Fibroblast of the conjunctiva (primary cell): Measurements from ENCODE around the gene FNDC11.

ENCODE experiments used
- DNase-seq: peaks from one replicate; pipeline ENCODE4 v3.0.0-alpha.2; 2010; ENCODE audit warnings: low read depth

Gene FNDC11

DNA sequence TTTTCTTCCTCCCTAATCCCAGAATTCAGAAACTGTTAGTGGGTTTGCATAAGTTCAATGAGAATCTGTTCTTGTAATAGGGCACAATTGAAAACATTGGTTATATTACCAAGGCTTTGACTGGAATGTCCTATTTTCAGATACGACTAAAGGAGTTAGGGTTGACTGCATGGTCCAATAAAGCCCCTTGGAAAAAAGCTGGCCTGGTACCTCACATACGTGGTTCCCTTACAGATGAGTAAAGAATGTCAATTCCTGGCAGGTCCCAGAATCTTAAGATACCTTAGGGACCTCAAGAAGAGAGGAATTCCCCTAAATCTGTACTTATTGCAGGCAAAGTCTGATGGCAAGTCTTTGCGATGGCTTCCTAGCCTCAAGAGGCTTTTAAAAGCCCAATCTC is 28.8 kb upstream of the FNDC11 start:
- DNase-seq = no peak

DNA sequence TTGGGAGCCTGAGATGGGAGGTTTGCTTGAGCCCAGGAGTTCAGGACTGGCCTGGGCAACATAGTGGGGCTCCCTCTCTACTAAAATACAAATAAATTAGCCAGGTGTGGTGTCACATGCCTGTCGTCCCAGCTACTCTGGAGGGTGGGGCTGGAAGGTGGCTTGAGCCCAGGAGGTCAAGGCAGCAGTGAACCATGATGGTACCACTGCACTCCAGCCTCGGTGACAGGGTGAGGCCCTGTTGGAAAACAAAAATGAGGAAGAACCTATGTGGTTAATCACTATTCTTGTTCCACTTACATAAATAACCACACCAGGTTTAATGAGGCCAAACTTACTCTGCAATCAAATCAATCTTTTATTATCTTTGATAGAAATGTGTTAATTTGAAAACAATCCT is 28.0 kb upstream of the FNDC11 start:
- no peak for DNase-seq

DNA sequence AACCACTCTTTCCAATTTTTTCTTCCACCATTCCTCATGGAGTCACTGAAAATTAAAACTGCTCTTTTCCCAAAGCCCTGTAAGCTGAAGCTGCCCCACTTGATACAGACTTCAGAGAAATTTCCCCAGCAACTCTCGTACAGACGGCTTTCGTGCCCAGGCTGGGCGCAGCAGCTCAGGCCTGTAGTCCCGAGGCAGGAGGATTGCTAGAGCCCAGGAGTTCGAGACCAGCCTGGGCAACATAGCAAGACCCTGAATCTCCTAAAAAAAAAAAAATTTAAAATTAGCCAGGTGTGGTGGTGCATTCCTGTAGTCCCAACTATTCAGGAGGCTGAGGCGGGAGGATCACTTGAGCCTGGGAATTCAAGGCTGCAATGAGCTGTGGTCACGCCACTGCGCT is 26.8 kb upstream of the FNDC11 start:
- DNase-seq = no peak

DNA sequence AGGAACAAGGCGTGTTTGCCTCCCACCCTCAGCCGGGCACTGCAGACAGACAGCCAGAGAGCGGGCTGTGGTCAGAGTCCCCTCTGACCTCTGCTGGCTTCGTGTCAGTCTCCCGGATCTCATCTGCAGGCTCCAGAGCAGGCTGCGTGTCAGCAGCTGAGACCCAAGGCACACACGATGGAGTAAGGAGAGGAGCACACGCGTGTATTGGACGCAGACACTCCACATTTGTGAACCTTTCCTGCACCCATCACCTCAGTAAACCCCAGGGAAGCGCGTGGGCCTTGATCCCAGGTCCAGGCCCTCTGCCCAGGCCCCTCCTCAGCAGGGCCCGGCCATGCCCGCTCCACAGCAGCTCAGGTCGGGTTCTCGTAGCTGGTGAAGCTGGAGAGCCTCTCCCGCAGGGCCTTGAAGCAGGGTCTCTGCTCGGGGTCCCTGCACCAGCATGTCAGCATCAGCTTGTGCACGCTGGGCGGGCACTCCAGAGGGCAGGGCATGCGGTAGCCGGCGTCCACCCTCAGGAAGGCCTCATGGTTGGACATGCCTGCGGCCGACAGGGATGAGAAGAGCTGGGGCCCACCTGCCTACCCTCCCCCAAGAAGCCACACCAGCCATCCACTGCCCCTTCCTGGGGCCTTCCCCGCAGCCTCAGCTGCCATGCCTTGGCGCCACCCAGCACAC is 24.6 kb upstream of the FNDC11 start:
- DNase-seq = no peak

DNA sequence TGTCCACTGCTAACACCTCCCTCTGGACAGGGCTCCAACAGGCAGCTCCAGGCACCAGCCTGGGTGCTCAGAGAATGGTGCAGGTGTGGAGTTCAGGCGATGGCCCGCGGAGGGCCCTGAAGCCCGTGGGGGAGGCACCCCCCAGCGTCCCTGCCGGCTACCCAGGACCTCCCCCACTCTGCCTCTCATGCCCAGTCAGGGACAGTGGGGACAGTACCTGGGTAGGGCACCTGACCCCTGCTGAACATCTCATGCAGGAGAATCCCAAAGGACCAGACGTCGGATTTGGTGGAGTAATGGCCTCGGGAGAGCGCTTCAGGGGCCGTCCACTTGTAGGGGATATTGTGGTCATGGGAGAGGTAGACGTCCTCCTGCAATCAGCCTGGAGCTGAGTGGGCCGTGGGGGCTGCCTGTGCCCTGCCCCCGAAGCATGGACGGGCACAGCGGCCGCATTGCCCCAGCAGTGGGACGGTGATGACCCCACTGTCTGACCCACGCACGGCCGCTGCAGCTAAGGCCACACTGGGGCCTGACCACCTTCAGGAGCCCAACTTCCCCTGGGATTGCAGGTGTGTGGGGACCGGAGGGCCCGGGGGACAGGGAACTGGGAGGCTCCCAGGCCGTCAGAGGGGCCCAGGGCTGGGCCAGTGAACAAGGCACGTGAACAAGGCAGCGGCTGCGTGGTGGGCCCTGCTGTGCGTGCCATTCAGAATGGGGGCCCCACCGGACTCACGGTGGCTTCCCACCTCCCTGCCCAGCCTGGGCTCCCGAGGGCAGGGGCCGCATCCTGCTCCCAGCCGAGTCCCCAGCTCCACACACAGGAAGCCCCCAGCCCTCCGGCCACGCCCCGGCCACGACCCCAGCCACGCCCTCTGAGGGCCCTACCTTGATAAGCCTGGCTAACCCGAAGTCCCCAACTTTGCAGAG is 23.8 kb upstream of the FNDC11 start:
- DNase-seq = no peak

DNA sequence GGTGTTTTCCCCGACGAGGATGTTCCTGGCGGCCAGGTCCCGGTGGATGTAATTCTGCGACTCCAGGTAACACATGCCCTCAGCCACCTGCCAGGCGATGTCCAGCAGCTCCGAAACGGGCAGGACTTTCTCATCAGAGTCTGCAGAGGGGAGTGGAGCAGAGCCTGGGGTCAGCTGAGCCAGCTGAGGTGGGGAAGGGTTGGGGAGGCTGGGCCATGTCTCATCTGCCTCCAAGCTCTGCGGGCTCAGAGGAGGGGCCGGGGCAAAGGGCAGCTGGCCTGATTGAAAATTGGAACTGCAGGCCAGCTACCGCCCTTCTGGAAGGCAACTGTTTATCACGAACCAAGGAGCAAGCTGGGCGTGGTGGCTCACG is 23.2 kb upstream of the FNDC11 start:
- DNase-seq = no peak

DNA sequence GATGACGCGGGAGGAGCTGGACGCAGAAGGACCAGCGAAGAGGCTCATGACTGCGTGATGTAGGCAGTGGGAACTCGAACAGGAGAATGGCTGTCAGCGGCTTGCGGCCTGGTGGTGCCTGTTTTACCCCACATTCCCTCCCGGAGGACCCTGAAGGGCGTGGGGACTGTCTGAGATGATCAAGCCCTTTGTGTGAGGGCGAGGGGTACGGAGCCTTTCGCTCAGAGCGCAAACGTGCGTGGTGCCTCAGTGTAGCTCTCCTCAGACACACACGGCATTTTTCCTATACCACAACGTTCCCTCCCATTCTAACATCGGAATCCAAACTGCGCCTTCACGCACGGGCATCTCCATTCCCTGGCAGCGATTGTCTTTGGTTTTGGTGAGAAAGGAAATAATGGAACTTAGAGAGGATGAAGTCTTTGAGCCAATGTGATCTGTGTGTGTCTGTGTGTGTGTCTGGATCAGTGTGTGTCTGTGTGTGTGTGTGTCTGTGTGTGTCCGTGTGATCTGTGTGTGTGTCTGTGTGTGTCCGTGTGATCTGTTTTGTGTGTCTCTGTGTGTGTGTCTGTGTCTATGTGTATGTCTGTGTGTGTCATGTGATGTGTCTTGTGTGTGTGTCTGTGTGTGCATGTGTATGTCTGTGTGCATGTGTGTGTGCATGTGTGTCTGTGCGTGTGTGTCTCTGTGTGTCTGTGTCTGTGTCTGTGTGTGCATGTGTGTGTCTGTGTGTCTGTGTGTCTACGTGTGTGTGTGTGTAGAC is 22.1 kb upstream of the FNDC11 start:
- no peak for DNase-seq

DNA sequence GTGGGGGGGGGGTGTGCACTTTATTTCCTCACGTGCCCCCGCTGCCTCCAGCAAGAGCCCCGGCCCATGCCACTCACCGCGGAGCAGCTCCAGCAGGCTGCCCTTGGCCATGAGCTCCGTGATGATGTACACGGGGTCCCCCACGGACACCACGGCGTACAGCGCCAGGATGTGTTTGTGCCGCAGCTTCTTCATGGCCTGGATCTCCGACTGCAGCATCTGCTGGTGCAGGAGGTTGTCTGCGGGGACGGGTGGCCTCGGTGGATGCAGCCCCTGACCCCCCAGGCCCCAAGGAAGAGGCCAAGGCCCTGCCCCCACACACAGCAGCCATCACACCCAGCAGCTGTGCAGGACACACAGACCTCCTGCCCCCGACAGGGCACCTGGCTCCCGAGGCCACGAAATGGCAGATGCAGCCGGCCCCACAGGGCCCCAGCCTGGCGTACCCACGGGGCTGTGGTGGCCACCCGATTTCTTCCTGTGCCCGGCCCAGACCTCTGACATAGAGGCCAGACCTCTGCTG is 21.4 kb upstream of the FNDC11 start:
- no peak for DNase-seq

DNA sequence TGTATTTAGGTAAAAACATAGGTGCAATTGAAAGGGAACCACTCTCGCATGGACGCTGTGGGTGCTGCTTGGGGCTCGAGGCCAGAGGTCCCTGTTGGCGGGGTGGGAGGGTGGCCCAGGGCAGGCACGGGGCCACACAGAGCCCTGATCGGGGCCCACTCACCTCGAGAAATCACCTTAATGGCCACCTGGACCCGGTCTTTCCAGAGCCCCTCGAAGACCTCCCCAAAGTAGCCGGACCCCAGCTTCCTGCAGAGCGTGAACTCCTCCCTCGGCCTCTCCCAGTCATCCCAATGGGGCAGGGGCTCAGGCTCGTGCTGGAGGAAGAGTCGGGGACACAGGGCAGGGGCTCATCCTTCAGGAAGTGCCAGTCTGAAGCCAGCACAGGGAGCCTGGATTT is 20.6 kb upstream of the FNDC11 start:
- DNase-seq = no peak

DNA sequence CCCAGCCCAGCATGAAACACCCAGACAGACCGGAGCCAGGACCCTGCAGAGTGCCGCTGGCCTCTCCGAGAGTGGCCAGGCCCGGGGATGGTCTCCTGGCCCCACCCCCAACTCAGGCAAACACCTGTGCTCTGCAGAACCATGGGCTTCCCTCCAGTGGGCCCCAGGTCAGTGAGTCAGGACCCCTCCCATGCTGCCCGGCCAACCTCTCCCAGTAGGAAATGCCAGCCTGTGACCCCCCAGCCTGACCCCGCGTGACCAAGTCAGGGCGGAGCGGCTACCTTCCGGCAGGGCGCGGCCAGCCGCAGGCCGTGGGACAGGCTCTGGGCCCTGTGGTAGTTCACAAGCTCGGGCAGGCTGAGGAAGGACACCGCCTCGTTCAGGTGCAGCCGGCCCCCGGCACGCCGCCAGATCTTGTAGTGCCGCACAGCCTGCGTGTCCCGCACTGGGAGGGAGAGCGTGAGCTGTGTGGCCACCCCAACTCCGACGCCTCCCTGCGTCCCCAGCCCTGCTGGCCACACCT is 20.0 kb upstream of the FNDC11 start:
- DNase-seq = no peak

DNA sequence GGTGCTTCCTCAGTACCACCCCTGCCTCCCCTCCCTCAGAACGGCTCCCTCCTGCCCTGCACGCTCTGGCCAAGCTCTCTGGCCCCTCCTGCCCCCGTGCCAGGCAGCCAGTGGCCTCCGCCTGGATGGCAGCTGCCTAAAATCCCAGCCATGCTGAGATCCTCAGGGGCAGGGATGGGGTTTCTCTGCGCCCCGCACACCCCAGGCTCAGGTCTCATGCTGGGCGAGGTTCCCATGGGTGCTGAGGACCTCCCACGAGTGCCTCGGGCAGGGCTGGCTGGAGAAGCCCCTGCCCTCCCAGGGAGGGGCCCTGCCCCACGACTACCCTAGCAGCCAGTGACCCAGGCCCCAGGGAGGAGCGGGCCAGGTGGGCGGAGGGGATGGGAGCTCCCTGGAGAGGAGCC is 19.5 kb upstream of the FNDC11 start:
- DNase-seq = no peak

DNA sequence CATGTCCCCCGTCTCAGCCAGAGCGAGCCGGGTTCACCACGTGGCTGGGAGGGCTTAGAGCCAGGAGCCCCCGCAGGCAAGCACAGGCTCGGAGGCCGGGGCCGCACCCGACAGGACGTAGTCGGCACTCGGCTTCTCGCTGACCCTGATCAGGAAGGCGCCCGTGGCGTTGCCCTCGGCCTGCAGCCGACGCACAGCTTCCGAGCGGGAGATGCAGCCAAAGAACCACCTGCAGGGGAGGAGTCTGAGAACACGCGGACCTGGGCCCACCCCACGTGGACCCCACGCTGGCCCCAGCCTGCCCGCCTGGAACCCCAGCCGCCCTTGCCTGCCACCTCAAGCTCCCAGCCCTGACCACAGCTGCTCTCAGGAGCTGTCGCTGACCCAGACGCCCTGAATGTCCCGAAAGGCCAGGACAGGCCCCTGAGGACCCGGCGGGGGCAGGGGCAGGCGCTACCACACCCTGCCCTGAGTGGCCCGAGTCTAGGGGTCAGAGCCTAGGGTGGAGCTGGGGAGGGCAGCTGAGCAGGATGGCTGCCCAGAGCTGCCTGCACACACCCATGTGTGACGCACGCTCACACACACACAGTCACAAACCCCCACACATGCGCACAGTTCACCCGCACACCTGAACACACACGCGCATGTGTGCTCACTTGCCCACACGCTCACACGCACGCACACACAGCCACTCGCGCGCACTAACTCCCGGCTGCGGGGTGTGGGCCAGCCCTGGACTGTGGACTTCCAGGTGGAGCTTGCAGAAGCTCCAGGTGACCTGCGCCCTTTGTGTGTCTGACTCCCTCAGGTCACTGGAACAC is 18.9 kb upstream of the FNDC11 start:
- no peak for DNase-seq

DNA sequence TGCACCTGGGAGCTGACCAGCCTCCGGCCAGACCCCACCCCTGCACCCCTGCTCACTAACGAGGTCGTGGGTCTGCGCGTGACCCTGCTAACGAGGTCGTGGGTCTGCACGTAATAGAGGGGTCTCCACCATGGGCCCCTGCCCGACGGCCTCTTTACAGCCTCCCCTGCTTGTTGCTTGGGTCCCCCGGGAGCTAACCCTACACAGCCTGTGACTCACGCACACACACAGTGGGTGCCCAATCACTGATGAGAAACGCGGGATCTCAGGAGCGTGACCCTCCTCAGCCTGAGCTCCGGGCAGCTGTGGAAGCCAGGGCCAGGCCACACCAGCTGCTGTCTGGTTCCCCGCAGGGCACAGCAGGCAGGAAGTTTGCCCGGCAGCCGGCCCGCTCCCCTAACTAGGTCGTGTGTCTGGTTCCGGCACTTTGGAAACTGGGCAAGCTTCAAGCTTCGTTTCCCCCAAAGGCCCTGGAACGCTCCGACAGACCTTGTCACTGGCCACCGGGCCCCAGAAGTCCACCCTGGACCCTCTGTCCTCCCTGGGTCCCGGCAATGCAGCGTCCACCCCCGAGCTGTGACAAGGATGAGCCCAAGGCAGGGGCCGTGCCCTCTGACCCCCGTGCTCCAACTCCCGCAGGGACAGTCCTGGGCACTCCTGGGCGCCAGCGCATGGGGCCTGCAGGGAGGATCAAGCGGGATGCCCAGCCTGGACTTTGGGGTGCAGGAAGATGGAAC is 17.6 kb upstream of the FNDC11 start:
- DNase-seq = no peak

DNA sequence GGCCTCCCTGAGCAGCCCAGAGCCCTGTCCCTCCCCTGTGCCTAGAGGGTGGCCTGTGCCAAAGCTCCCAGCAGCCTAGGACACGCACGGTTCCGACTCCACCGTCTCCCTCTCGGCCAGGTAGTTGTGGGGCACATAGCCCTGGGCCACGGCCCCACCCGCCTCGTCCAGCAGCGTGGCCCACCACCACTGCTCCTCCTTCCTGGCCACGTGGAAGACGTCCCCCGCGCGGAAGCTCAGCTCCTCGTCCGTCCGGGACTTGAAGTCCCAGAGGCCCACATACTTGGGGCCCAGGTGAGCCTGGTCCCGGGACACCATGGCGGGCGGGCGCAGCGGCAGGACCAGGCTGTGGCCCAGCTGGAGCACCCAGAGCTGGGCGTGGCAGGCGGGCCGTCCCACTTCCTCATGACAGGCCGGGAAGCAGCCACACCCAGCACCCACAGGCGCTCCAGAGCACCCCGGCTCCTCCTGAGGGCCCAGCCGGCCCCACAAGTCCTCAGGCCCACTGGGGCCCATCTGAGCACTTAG is 16.9 kb upstream of the FNDC11 start, which contains the start of gene PTK6:
TSS of gene PTK6 (minus strand) at position 380 of the 528 bp plus-strand sequence. CDS start at position 318, 62 bp downstream.
- DNase-seq = no peak

DNA sequence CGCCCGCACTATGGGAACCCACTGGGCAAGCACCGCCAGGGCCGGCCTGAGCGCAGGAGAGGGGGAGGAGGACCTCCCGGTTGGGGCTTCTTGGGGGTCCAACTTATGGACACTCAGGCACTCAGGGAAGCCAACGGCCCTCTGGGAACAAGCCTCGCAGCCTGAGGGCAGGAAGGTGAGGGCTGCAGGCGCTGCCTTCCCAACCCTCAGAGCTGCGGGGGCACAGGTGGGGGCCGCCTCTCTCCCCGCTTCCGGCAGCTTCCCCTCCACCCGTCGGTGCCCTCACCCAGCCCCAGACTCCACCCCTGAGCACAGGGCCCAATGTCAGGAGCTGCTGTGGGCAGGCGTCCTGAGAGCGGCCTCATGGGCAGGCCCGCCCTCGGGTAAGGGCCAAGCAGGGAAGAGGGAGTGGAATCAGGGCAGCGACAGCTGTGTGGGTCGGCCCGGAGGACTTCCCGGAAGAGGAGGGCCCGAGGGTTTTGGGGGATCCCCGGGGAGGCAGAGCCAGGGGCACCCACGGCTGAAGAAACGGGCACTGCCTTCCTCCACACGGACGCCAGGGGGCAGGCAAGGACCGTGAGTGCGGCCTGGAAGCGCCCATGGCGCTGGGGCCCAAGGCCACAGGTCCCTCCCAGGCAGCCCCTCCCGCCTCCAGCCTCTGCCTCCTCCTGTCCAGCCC is 16.3 kb upstream of the FNDC11 start:
- DNase-seq = peak; percentile 88

DNA sequence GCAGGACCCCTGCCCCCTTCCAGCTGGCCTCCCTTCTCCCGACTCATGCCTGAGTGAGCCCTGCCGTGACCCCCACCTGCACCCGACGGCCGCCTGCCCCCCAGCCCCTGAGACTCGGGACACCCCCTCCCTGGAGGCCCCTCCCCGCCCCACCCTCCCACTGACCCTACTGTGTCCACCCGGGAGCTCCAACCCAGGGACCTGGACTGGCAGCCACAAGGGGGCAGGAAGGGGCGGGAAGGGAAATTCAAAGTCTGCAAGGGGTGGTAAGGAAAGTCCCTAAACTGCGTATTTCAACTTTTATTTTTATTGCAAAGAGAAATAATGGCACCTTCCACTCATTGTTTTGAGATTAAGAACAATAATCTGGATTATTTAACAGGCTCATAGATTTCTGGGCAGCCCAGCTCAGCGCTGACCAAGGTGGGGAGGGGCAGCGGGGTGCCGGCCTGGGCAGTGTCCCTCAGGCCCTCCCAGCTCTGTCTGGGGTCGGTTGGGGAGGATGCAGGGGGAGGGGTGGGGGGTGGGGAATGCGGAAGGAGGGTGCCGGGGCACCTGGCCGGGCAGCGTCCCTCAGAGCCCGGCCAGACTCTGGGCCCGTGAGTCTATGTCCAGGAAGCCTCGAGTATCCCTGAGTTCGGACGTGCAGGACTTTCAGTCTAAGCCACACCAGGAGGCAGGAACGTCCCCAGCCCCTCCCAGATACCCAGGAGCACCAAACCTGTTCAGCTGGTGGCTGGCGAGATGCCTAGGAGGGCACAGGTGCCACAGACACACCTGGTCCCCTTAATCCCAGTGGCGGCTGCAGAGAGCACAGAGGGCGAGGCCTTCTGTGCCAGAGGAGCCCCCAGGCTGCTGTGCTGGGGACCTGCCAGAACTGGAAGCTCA is 15.5 kb upstream of the FNDC11 start:
- DNase-seq = no peak

DNA sequence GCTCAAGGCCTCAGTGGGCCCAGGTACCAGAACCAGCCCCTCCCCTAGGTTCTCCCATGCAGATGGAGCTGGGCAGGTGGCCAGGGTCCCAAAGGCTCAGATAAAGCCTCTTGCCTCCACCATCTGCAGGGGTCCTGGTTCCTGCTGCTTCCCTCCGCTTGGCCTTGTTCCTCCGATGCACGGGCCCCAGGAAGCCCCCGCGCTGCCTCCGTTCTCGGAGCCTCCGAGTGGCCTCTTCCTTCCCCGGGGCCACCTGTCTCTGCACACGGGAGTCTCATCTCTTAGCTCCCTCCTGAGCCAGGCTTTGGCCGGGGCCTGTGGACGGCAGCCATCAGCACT is 14.9 kb upstream of the FNDC11 start:
- DNase-seq = no peak

DNA sequence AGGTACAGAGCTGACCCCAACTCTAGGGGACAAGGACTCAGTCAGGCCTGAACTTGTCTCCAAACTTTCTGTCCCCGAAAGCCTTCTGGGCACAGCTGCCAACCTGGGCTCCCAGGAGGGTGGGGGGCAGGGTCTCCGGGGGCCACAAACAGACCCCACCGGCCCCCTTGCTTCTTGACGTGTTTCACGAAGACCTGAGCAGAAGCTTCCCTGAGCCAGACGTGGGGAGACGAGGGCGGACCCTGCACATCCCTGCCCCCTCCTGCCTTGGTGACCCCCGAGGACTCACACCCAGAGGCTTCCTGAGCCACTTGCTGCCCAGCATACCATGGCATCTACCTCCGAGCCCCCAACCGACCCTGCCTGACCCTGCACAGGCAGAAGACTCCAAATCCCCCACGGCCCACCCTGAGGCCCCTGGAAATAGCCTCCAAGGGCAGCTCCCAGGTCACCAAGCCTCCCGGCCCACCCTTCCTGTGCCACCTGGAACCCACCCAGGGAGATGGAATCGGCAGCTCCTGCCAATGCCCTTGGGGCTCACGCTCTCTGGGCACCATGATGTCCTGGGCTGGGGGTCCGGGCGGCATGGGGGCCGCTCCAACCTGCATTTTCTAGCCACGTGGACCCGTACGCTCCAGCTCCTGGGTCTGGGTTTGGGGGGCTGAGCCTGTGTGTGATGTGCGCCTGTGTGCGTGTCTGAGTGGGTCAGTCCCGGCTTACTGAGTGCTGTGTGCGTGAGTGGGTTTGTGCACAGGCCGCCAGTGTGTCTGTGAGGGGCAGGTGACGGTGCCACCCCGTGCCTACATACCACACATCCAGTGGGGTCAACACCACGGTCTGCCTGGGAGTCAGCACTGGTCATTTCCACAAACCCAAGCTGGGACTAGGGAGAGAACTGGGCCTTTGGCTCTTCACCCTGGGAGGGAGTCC is 14.3 kb upstream of the FNDC11 start:
- no peak for DNase-seq
